CD14-positive monocyte (primary cell): Measurements from ENCODE around the gene PNMA8A. TPM values are rescaled to one million over a fixed set of nuclear protein-coding genes. Genes with fewer than 3 reads are reported as not detected.

Experiments used
- DNase-seq, 3 donors: peaks; one replicate each; pipeline ENCODE4 v3.0.0-alpha.2; 2011 to 2022
- H2AFZ ChIP-seq: 2 replicates; pipeline ENCODE4 v1.6.0; 2012; ENCODE audit warnings: mild to moderate bottlenecking, low read depth, low read length, inconsistent platforms; ENCODE audit not compliant: insufficient read depth, poor library complexity, severe bottlenecking
- H3K27ac ChIP-seq, 2 donors: 1 replicate in 1 of 2; 2 replicates in 1 of 2; pipeline ENCODE4 v1.5.1; 2012 to 2013; ENCODE audit warnings: low read length in 2 of 2, control low read depth in 1 of 2, inconsistent platforms in 1 of 2, low read depth in 1 of 2, mild to moderate bottlenecking in 1 of 2
- H3K27me3 ChIP-seq, 2 donors: one replicate each; pipeline versions ENCODE4 v1.6.0 to v1.6.1; 2011 to 2013; ENCODE audit warnings: low read length in 2 of 2; ENCODE audit not compliant: control insufficient read depth in 2 of 2, insufficient read depth in 2 of 2
- H3K36me3 ChIP-seq, 2 donors: replicated peaks in 1 of 2; 1 replicate in 1 of 2; 2 replicates in 1 of 2; pipeline versions ENCODE4 v1.5.1 to v1.6.1; 2012 to 2013; ENCODE audit warnings: low read length in 2 of 2, control low read depth in 1 of 2, inconsistent platforms in 1 of 2, mild to moderate bottlenecking in 1 of 2; ENCODE audit not compliant: insufficient read depth in 2 of 2, control insufficient read depth in 1 of 2
- H3K4me1 ChIP-seq, 2 donors: 1 replicate in 1 of 2; 2 replicates in 1 of 2; pipeline versions ENCODE4 v1.5.1 to v1.6.1; 2012 to 2013; ENCODE audit warnings: low read length in 2 of 2, control low read depth in 1 of 2, inconsistent platforms in 1 of 2, mild to moderate bottlenecking in 1 of 2, moderate library complexity in 1 of 2; ENCODE audit not compliant: insufficient read depth in 2 of 2, control insufficient read depth in 1 of 2
- H3K4me2 ChIP-seq: replicated peaks from 2 replicates; pipeline ENCODE3; 2012; ENCODE audit warnings: low read length, moderate library complexity, mild to moderate bottlenecking; ENCODE audit not compliant: poor library complexity, severe bottlenecking; ENCODE audit errors: extremely low read depth
- H3K4me3 ChIP-seq, 3 experiments: fragments of 200-600 bp in 1 of 3; sonication (generic) in 1 of 3; replicated peaks in 1 of 3; 1 replicate in 2 of 3; 2 replicates in 1 of 3; pipeline ENCODE4 v1.5.1; 2011 to 2013; ENCODE audit warnings: low read length in 3 of 3, mild to moderate bottlenecking in 3 of 3, control low read depth in 2 of 3, low read depth in 2 of 3, inconsistent platforms in 1 of 3, moderate library complexity in 1 of 3
- H3K79me2 ChIP-seq: 2 replicates; pipeline ENCODE4 v1.6.0; 2012; ENCODE audit warnings: mild to moderate bottlenecking, control low read depth, inconsistent platforms, low read length, moderate library complexity; ENCODE audit not compliant: insufficient read depth
- H3K9ac ChIP-seq: 2 replicates; pipeline ENCODE4 v1.6.0; 2017; ENCODE audit warnings: low read length, mild to moderate bottlenecking; ENCODE audit not compliant: insufficient read depth, poor library complexity, severe bottlenecking
- H3K9me3 ChIP-seq, 2 donors: replicated peaks in 1 of 2; 1 replicate in 1 of 2; 2 replicates in 1 of 2; pipeline versions ENCODE4 v1.5.1 to v1.6.1; 2012 to 2013; ENCODE audit warnings: low read length in 2 of 2, control low read depth in 1 of 2; ENCODE audit not compliant: control insufficient read depth in 1 of 2, insufficient read depth in 1 of 2
- H4K20me1 ChIP-seq: 2 replicates; pipeline ENCODE4 v1.6.0; 2012; ENCODE audit warnings: mild to moderate bottlenecking, low read length, control low read depth, moderate library complexity; ENCODE audit not compliant: insufficient read depth
- H3K27ac Mint-ChIP-seq, 7 donors: one replicate each; pipeline ENCODE4 v1.8.0; 2020; ENCODE audit warnings: mild to moderate bottlenecking in 7 of 7, mixed read lengths in 7 of 7, moderate library complexity in 6 of 7, inconsistent platforms in 2 of 7
- H3K27me3 Mint-ChIP-seq, 3 donors: one replicate each; pipeline ENCODE4 v1.8.0; 2021 to 2022; ENCODE audit warnings: low read depth in 3 of 3, mild to moderate bottlenecking in 3 of 3, mixed read lengths in 3 of 3, moderate library complexity in 3 of 3, inconsistent platforms in 1 of 3
- H3K36me3 Mint-ChIP-seq, 2 donors: one replicate each; pipeline ENCODE4 v1.8.0; 2020; ENCODE audit warnings: mixed read lengths in 2 of 2, inconsistent platforms in 1 of 2, mild to moderate bottlenecking in 1 of 2
- H3K4me1 Mint-ChIP-seq: one replicate; pipeline ENCODE4 v1.8.0; 2020; ENCODE audit warnings: mild to moderate bottlenecking, mixed read lengths
- H3K4me3 Mint-ChIP-seq, 2 donors: one replicate each; pipeline ENCODE4 v1.8.0; 2020; ENCODE audit warnings: mild to moderate bottlenecking in 2 of 2, mixed read lengths in 2 of 2, moderate library complexity in 1 of 2
- H3K9me3 Mint-ChIP-seq, 7 donors: one replicate each; pipeline ENCODE4 v1.8.0; 2020 to 2022; ENCODE audit warnings: mixed read lengths in 7 of 7, mild to moderate bottlenecking in 6 of 7, moderate library complexity in 6 of 7, inconsistent platforms in 2 of 7
- CTCF ChIP-seq: fragments of 200-600 bp; IDR thresholded peaks from one replicate; pipeline ENCODE4 v1.8.0; 2022; ENCODE audit warnings: antibody characterized with exemption, mild to moderate bottlenecking
- whole genome bisulfite sequencing: methylation state at CpG from one replicate; pipeline ENCODE4 v1.1.5; 2013; ENCODE audit warnings: missing lambda C conversion rate; ENCODE audit not compliant: insufficient coverage; 5-methylcytosine and 5-hydroxymethylcytosine counted together
- intact Hi-C, 2 donors: fragments of 100-400 bp; cut with micrococcal nuclease; formaldehyde crosslinking; loops; one replicate each; pipeline versions ENCODE4 v1.15.0 to v1.15.1; 2023
- polyA plus RNA-seq, 3 donors: library from polyadenylated mRNA; depleted of rRNA in 1 of 3; unstranded in 2 of 3; stranded (reverse) in 1 of 3; fragments of 300-500 nt in 2 of 3; fragments of >200 nt in 1 of 3; fragmentation: Illumina TruSeq in 2 of 3; gene quantifications; 1 replicate in 2 of 3; 2 replicates in 1 of 3; pipeline ENCODE4 v1.2.3, GENCODE V29; 2012 to 2021

Gene PNMA8A
- polyA plus RNA-seq, 3 donors = not detected

- Mint-ChIP-seq H3K9me3 (no peaks in the 10 kb centered on the region), H3K4me3 (no peak overlapping the region), H3K27me3 (peaks cover 2 to 13% (median 8%) of the 10 kb centered on the region in 3 donors), H3K4me1 (peaks cover 12% of the 10 kb centered on the region), H3K36me3 (peaks cover 0 to 2% of the 10 kb centered on the region in 2 donors), H3K27ac (no peak overlapping the region)
- DNase-seq = no peak
- 93% methylated on average over 4 of the region's 6 CpGs for WGBS
- Histone ChIP-seq H3K79me2 (no peaks in the 10 kb centered on the region), H3K27me3 (peaks cover 0 to 11% of the 10 kb centered on the region in 2 donors), H3K27ac (no peak overlapping the region), H4K20me1 (no peaks in the 10 kb centered on the region), H3K4me2 (no peak overlapping the region), H3K9ac (no peak overlapping the region), H3K4me3 (no peak overlapping the region), H3K9me3 (no peaks in the 10 kb centered on the region), H2AFZ (no peak overlapping the region), H3K36me3 (no peaks in the 10 kb centered on the region), H3K4me1 (peaks cover 12 to 15% of the 10 kb centered on the region in 2 donors)
- TF ChIP-seq CTCF = no peak
- intact Hi-C loops = no loop called here
Measured at GRCh38 chr19:46517471-46517870, 46.1 kb upstream of the PNMA8A start.

GRCh38 chr19:46515879-46516350 lies 44.6 kb upstream of the PNMA8A start:
- H3K4me3 ChIP-seq = no peak overlapping the region
- Mint-ChIP-seq H3K4me1 (peaks cover 12% of the 10 kb centered on the region), H3K27me3 (peaks cover 6 to 18% (median 7%) of the 10 kb centered on the region in 3 donors), H3K27ac (peak overlapping the region in 1 of 7 donors; percentile 13), H3K4me3 (no peak overlapping the region), H3K36me3 (peaks cover 0 to 2% of the 10 kb centered on the region in 2 donors), H3K9me3 (peaks cover 2 to 13% (median 9%) of the 10 kb centered on the region in 7 donors)
- H3K9ac ChIP-seq = no peak overlapping the region
- no peaks in the 10 kb centered on the region for H3K79me2 ChIP-seq
- DNase-seq = peak in 2 of 3 donors; percentile 44 to 51
- TF ChIP-seq CTCF = peak; percentile 81
- no CpG with 5 or more reads among the region's 6 CpGs for WGBS
- peaks cover 0 to 11% of the 10 kb centered on the region in 2 donors for H3K27me3 ChIP-seq
- no peaks in the 10 kb centered on the region for H3K36me3 ChIP-seq
- no peak overlapping the region for H3K27ac ChIP-seq
- intact Hi-C loops = loop anchor here in 1 of 2 donors (1.0 kb wide), 1 partner anchor 26 kb away; no protein-coding TSS in a partner anchor
- peaks cover 6 to 11% of the 10 kb centered on the region in 2 donors for H3K9me3 ChIP-seq
- no peak overlapping the region for H3K4me2 ChIP-seq
- H2AFZ ChIP-seq = no peak overlapping the region
- H4K20me1 ChIP-seq = no peaks in the 10 kb centered on the region
- H3K4me1 ChIP-seq = peaks cover 16 to 17% of the 10 kb centered on the region in 2 donors
